GM18951 (cell line): Measurements from ENCODE around the gene RANBP1.

ENCODE experiments used
- POLR2A ChIP-seq: IDR thresholded peaks from 4 replicates; pipeline ENCODE4 v1.6.1; 2011; ENCODE audit warnings: mild to moderate bottlenecking; ENCODE audit not compliant: insufficient read length, insufficient read depth; ENCODE audit errors: extremely low read depth
- in situ Hi-C: fragments of 300-500 bp; cut with MboI; formaldehyde crosslinking; loops from one replicate; pipeline ENCODE4 v1.12.0; 2022; ENCODE audit warnings: low sequenced_read_pairs, mixed read lengths, inconsistent platforms; ENCODE audit not compliant: unreplicated experiment

Gene RANBP1

GRCh38 chr22:20116951-20117632, 1.2 kb downstream of the RANBP1 start, which contains the start of gene TRMT2A:
TSS of gene TRMT2A (minus strand) at chr22:20117226. CDS start at chr22:20116906, 320 bp downstream.
- TF ChIP-seq POLR2A: peak; percentile 73
- in situ Hi-C loops: no loop called here

GRCh38 chr22:20117633-20118299, 1.9 kb downstream of the RANBP1 start:
- in situ Hi-C loops: no loop called here
- TF ChIP-seq POLR2A: peak; percentile 15

DNA sequence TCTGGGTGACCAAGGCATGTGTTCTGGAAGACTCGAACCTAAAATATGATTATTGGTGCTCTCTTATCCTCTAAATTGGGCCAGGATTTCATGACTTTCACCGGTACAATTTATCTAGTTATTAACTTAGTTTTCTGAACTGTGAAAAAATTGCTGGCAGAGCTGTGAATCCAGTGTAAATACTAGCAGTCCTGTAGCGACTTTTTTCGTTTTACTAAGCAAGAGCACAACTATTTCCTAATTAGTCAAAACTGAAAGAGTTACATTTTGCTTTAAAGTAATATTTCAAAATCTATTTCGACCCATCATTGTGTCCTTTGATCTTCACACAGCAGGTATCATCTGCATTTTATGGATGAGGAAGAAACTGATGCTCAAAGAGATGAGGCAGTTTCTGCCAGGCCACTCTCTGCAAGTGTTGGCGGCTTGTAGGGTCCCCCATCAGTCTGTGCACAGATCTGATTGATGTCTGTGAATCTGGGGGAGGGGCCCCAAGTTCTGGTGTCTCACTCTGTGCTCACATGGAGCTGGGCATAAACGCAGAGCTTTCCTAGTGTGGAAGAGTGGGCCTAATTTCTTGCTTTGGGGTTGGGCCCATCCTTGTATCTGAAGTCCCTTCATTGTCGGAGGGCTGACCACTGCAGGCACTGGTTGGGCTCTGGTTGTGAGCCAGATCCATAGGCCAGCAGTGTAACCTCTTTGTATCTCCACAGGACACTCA, 2.6 kb downstream of the RANBP1 start:
- in situ Hi-C loops: no loop called here
- TF ChIP-seq POLR2A: no peak

DNA sequence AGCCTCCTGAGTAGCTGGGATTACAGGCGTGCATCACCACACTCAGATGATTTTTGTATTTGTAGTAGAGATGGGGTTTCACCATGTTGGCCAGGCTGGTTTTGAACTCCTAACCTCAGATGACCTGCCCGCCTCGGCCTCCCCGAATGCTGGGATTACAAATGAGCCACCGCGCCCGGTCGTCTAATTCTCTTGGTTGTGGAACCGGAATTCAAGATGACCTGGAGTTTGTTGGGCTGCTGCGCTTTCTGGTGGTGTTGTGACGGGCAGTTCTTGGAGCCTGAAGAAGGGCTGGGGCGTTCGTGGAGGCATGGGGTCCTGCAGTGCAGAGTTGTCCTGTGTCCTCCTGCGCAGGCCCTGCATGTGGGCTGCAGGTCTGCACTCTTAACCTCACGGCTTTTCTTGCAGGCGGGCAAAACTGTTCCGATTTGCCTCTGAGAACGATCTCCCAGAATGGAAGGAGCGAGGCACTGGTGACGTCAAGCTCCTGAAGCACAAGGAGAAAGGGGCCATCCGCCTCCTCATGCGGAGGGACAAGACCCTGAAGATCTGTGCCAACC, 6.0 kb downstream of the RANBP1 start:
- in situ Hi-C loops: no loop called here
- TF ChIP-seq POLR2A: no peak

- TF ChIP-seq POLR2A: no peak
- in situ Hi-C loops: no loop called here
These were observed 7.6 kb downstream of the RANBP1 start for GRCh38 chr22:20123366-20124082.

GRCh38 chr22:20124083-20124787, 8.3 kb downstream of the RANBP1 start:
- no peak for TF ChIP-seq POLR2A
- in situ Hi-C loops: no loop called here

DNA sequence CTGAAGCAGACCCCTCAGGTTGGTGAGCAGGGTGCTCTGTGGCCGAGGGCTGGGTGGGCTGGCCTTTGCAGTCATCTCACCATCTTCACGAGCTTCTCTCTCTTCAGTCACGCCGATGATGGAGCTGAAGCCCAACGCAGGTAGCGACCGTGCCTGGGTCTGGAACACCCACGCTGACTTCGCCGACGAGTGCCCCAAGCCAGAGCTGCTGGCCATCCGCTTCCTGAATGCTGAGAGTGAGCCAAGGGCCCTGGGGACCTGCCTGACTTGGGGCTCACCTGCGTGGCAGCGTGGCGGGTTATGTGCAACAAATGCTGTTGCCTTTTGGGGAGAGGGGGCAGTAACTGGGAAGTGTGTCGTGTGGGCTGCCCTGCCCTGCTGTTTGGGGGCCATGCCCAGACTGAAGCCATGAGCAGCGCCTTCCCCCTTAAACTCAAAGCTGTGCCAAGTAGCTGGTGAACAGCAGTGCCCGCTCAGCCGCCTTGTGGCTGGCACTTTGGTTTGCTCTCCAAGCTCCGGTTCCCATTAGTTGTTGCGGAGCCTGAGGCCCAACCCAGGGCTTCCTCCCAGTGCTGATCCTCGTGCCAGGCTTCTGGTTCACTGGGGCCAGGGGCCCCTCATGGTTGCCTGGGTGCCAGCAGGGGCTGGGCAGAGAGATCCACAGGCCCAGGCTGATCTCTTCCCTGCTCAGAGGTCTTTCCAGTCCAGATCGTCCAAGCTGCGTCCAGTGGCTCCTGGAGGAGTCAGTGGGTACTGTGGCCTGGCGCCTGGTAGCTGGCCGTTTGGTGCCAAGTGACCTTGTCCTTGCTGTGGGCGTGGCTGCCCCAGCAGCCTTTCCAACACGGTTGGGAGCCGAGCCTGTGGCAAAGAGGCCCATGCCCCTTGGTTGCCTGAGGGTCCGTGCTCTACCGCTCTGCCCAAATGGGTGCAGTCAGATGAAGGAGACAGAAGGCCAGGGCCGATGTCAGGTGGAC, 9.6 kb downstream of the RANBP1 start:
- no peak for TF ChIP-seq POLR2A
- in situ Hi-C loops: no loop called here

- TF ChIP-seq POLR2A: no peak
- in situ Hi-C loops: no loop called here
These were observed 10.6 kb downstream of the RANBP1 start for GRCh38 chr22:20126284-20127029.

DNA sequence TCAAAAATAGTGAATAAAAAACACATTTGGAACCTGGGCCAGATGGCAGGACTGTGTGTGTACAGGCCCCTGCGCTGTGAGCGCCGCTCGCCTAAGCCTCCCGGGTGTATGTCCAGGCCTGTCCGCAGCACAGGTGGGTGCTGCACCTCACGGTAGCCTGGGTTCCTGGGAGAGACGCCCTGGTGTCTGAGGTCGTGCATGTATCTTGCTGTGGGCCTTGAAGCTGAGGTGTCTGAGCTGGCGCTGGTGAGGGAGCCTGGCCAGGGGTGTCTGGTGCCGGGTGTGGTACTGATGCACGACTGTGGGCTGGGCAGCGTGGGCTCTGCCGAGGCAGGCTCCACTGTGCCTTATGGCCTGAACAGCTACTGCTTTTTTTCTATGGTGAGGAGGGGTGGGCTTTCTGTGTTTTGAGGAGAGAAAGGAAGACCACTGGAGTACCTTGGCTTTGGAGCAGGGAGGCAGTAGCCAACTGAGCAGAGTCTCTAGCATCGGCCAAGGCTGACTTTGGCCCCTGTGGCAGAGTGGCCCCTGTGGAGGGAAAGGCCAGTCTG, 11.5 kb downstream of the RANBP1 start:
- no peak for TF ChIP-seq POLR2A
- in situ Hi-C loops: no loop called here

GRCh38 chr22:20127869-20128618, 12.1 kb downstream of the RANBP1 start:
- TF ChIP-seq POLR2A: no peak
- in situ Hi-C loops: no loop called here
